DLD1 (cell line): ENCODE measurements around the gene XYLT1.

Experiments used
- in situ Hi-C: cut with HindIII; loops from 2 replicates; pipeline ENCODE4 v1.10.0; 2017; ENCODE audit warnings: low sequenced_read_pairs

The XYLT1 gene

GRCh38 chr16:17128791-17129190, 342.0 kb downstream of the XYLT1 start:
- in situ Hi-C loops, result no loop called here

- in situ Hi-C loops, result no loop called here
Measured at GRCh38 chr16:17126156-17126555, 344.6 kb downstream of the XYLT1 start.

- in situ Hi-C loops, result no loop called here
Measured at GRCh38 chr16:17125671-17126070, 345.1 kb downstream of the XYLT1 start.

- in situ Hi-C loops, result no loop called here
Measured at GRCh38 chr16:17117906-17118577, 352.7 kb downstream of the XYLT1 start.

GRCh38 chr16:17116595-17117322, 354.0 kb downstream of the XYLT1 start:
- in situ Hi-C loops, result no loop called here

GRCh38 chr16:17109413-17109812, 361.3 kb downstream of the XYLT1 start:
- in situ Hi-C loops, result no loop called here

GRCh38 chr16:17108596-17108995, 362.2 kb downstream of the XYLT1 start:
- in situ Hi-C loops, result no loop called here

- in situ Hi-C loops, result no loop called here
Measured at GRCh38 chr16:17107450-17107849, 363.3 kb downstream of the XYLT1 start.

GRCh38 chr16:17106243-17106791, 364.4 kb downstream of the XYLT1 start:
- in situ Hi-C loops, result no loop called here

GRCh38 chr16:17105239-17105797, 365.4 kb downstream of the XYLT1 start:
- in situ Hi-C loops, result no loop called here

- in situ Hi-C loops, result no loop called here
Measured at GRCh38 chr16:17104654-17105053, 366.1 kb downstream of the XYLT1 start.

GRCh38 chr16:17103216-17103615, 367.5 kb downstream of the XYLT1 start:
- in situ Hi-C loops, result no loop called here

- in situ Hi-C loops, result no loop called here
Measured at GRCh38 chr16:17101646-17102045, 369.1 kb downstream of the XYLT1 start.

- in situ Hi-C loops, result no loop called here
Measured at GRCh38 chr16:17098685-17099084, 372.1 kb downstream of the XYLT1 start.

GRCh38 chr16:17084130-17084529, 386.6 kb downstream of the XYLT1 start:
- in situ Hi-C loops, result no loop called here

GRCh38 chr16:17083628-17084027, 387.1 kb downstream of the XYLT1 start:
- in situ Hi-C loops, result no loop called here

GRCh38 chr16:17082095-17082882, 388.5 kb downstream of the XYLT1 start:
- in situ Hi-C loops, result no loop called here

- in situ Hi-C loops, result no loop called here
Measured at GRCh38 chr16:17080105-17080504, 390.7 kb downstream of the XYLT1 start.

GRCh38 chr16:17078931-17079631, 391.7 kb downstream of the XYLT1 start:
- in situ Hi-C loops, result no loop called here

GRCh38 chr16:17076818-17077498, 393.8 kb downstream of the XYLT1 start:
- in situ Hi-C loops, result no loop called here
